ENCODE data around the gene WASHC4.

WASHC4 gene

DNA sequence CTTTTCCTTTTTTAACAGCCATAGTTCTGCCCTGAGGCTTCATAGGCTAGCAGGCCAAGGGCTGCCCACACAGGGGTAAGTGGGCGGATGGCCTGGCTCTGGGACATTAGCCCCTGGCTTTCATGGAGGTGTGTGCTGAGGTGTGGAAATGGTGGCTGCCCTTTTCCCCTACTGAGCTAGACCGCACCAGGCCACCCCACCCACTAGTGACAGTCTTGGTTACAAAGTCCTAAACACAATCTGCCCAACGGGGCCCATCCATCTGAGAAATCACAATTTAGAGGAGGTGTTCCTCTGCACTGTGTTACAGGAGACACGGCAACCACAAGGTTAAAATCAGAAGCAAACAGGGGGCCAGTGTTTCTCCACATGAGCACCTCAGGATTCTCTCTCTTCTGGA, 92.9 kb downstream of the WASHC4 start:
- Histone ChIP-seq H3K27ac (ENCODE audit: poor library complexity, severe bottlenecking) (no peak overlapping the region), H3K9me3 (ENCODE audit: severe bottlenecking) (no peaks in the 10 kb centered on the region), H3K36me3 (ENCODE audit: low read depth) (peaks cover 33% of the 10 kb centered on the region), H3K27me3 (ENCODE audit: insufficient read depth, poor library complexity, severe bottlenecking) (no peaks in the 10 kb centered on the region), H3K4me3 (ENCODE audit: severe bottlenecking) (no peak overlapping the region), H3K4me1 (ENCODE audit: insufficient read depth, poor library complexity, severe bottlenecking) (no peaks in the 10 kb centered on the region)
- DNase-seq (ENCODE audit: low spot score) (no peak), ATAC-seq (ENCODE audit: low read depth) (no peak)
- TF ChIP-seq CTCF (IDR thresholded peaks at IDR 0.05; ENCODE audit: poor library complexity, severe bottlenecking), result no peak

DNA sequence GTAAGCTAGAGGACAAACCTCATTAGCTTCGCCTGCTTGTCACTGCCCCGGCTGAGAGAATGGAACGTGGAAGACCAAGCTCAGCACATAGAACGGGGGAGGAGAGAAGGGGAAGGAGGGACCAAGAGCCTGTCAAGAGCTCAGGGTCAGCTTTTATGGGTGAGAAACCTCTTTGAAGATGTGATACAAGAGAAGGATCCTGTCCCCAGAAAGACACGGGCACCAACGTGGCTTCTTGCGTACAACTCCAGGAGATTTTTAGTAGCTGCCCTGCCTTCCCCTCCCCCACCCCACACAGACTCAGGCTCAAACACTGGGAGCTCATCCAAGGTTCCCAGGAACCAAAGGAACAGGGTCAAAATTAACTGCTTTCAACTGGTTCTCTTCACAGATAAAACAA, 93.8 kb downstream of the WASHC4 start:
- Histone ChIP-seq H3K27ac (ENCODE audit: poor library complexity, severe bottlenecking) (no peak overlapping the region), H3K4me3 (ENCODE audit: severe bottlenecking) (no peak overlapping the region), H3K36me3 (ENCODE audit: low read depth) (peaks cover 34% of the 10 kb centered on the region), H3K4me1 (ENCODE audit: insufficient read depth, poor library complexity, severe bottlenecking) (no peaks in the 10 kb centered on the region), H3K9me3 (ENCODE audit: severe bottlenecking) (no peaks in the 10 kb centered on the region), H3K27me3 (ENCODE audit: insufficient read depth, poor library complexity, severe bottlenecking) (no peaks in the 10 kb centered on the region)
- DNase-seq (ENCODE audit: low spot score), result no peak
- no peak for ATAC-seq (ENCODE audit: low read depth)
- no peak for TF ChIP-seq CTCF (IDR thresholded peaks at IDR 0.05; ENCODE audit: poor library complexity, severe bottlenecking)

GRCh38 chr12:105202202-105202601, 94.7 kb downstream of the WASHC4 start:
- Histone ChIP-seq H3K4me3 (ENCODE audit: severe bottlenecking) (no peak overlapping the region), H3K9me3 (ENCODE audit: severe bottlenecking) (no peaks in the 10 kb centered on the region), H3K27ac (ENCODE audit: poor library complexity, severe bottlenecking) (no peak overlapping the region), H3K4me1 (ENCODE audit: insufficient read depth, poor library complexity, severe bottlenecking) (no peaks in the 10 kb centered on the region), H3K27me3 (ENCODE audit: insufficient read depth, poor library complexity, severe bottlenecking) (no peaks in the 10 kb centered on the region), H3K36me3 (ENCODE audit: low read depth) (peaks cover 38% of the 10 kb centered on the region)
- TF ChIP-seq CTCF (IDR thresholded peaks at IDR 0.05; ENCODE audit: poor library complexity, severe bottlenecking), result no peak
- no peak for DNase-seq (ENCODE audit: low spot score)
- ATAC-seq (ENCODE audit: low read depth), result no peak

GRCh38 chr12:105204127-105204526, 96.6 kb downstream of the WASHC4 start:
- Histone ChIP-seq H3K4me3 (ENCODE audit: severe bottlenecking) (no peak overlapping the region), H3K4me1 (ENCODE audit: insufficient read depth, poor library complexity, severe bottlenecking) (no peaks in the 10 kb centered on the region), H3K9me3 (ENCODE audit: severe bottlenecking) (no peaks in the 10 kb centered on the region), H3K27me3 (ENCODE audit: insufficient read depth, poor library complexity, severe bottlenecking) (no peaks in the 10 kb centered on the region), H3K27ac (ENCODE audit: poor library complexity, severe bottlenecking) (no peak overlapping the region), H3K36me3 (ENCODE audit: low read depth) (peaks cover 31% of the 10 kb centered on the region)
- DNase-seq (ENCODE audit: low spot score) (no peak), ATAC-seq (ENCODE audit: low read depth) (no peak)
- TF ChIP-seq CTCF (IDR thresholded peaks at IDR 0.05; ENCODE audit: poor library complexity, severe bottlenecking), result no peak

DNA sequence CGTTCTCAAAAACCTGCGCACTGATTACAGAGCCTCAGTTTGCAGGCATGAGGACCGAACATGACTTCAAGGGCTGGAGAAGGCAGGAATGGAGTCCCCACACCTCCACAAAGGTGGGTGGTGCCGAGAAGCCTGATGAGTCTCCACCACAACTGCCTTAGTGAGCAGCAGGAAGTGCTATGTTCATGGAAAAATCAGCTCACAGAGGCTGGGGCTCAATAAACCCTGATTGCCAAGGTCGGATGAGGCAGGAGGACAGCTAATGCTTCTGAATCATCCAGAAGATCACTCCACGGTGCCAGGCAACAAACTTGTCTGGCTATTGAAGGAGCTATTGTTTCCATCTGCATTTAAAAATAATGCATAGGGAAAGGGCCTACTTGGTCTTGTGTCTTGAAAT, 97.4 kb downstream of the WASHC4 start:
- Histone ChIP-seq H3K36me3 (ENCODE audit: low read depth) (peaks cover 31% of the 10 kb centered on the region), H3K27me3 (ENCODE audit: insufficient read depth, poor library complexity, severe bottlenecking) (no peaks in the 10 kb centered on the region), H3K9me3 (ENCODE audit: severe bottlenecking) (no peaks in the 10 kb centered on the region), H3K4me1 (ENCODE audit: insufficient read depth, poor library complexity, severe bottlenecking) (no peaks in the 10 kb centered on the region), H3K27ac (ENCODE audit: poor library complexity, severe bottlenecking) (no peak overlapping the region), H3K4me3 (ENCODE audit: severe bottlenecking) (no peak overlapping the region)
- no peak for DNase-seq (ENCODE audit: low spot score)
- no peak for TF ChIP-seq CTCF (IDR thresholded peaks at IDR 0.05; ENCODE audit: poor library complexity, severe bottlenecking)
- ATAC-seq (ENCODE audit: low read depth), result peak; percentile 52; the same call in 2 of the 3 replicates
